Tibial nerve (tissue), 4 donors: ENCODE measurements around the gene SPATA1.

ENCODE experiments used
- EP300 ChIP-seq, 2 donors: sonication (generic); formaldehyde crosslinking; IDR thresholded peaks; one replicate each; pipeline ENCODE4 v1.6.1; 2017; ENCODE audit warnings: antibody characterized with exemption in 2 of 2, mild to moderate bottlenecking in 1 of 2
- TF ChIP-seq, protein P1 (sequence below), 5 experiments: fragments of 200-600 bp in 3 of 5; fragments of 450-650 bp in 2 of 5; sonication (generic) in 3 of 5; IDR thresholded peaks; one replicate each; pipeline ENCODE4 v1.5.1; 2016 to 2019; ENCODE audit warnings: antibody characterized with exemption in 5 of 5, mild to moderate bottlenecking in 3 of 5, moderate library complexity in 2 of 5

GRCh38 chr1:84611091-84611490 is 104.9 kb downstream of the SPATA1 start:
- TF ChIP-seq, protein P1, sequence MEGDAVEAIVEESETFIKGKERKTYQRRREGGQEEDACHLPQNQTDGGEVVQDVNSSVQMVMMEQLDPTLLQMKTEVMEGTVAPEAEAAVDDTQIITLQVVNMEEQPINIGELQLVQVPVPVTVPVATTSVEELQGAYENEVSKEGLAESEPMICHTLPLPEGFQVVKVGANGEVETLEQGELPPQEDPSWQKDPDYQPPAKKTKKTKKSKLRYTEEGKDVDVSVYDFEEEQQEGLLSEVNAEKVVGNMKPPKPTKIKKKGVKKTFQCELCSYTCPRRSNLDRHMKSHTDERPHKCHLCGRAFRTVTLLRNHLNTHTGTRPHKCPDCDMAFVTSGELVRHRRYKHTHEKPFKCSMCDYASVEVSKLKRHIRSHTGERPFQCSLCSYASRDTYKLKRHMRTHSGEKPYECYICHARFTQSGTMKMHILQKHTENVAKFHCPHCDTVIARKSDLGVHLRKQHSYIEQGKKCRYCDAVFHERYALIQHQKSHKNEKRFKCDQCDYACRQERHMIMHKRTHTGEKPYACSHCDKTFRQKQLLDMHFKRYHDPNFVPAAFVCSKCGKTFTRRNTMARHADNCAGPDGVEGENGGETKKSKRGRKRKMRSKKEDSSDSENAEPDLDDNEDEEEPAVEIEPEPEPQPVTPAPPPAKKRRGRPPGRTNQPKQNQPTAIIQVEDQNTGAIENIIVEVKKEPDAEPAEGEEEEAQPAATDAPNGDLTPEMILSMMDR (IDR thresholded peaks at IDR 0.05): no peak
- no peak for TF ChIP-seq EP300 (IDR thresholded peaks at IDR 0.05)
